ENCODE results near the gene TM2D1.
"Not testable (repeated sequence)": the region's sequence is repeated elsewhere in the genome, so short reads cannot be mapped to it uniquely, and the experiment has no call there.

The TM2D1 gene

GRCh38 chr1:61718996-61719663 is 5.8 kb downstream of the TM2D1 start:
- DNase-seq (ENCODE audit: low read depth in 1 of 2, low spot score in 1 of 2): not testable (repeated sequence)

- DNase-seq (ENCODE audit: low read depth in 1 of 2, low spot score in 1 of 2): no peak
Observed at GRCh38 chr1:61711969-61712368, 13.0 kb downstream of the TM2D1 start.

DNA sequence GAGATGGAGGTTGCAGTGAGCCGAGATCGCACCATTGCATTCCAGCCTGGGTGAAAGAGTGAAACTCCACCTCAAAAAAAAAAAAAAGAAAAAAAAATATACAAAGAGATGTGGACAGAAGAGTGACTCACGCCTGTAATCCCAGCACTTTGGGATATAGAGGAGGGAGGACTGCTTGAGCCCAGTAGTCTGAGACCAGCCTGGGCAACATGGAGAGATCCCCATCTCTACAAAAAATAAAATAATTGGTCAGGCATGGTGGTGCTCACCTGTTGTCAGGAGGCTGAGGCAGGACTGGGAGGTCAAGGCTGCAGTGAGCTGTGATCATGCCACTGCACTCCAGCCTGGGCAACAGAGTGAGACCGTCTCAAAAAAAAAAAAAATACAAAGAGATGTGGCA is 13.7 kb downstream of the TM2D1 start:
- not testable (repeated sequence) for DNase-seq (ENCODE audit: low read depth in 1 of 2, low spot score in 1 of 2)

DNA sequence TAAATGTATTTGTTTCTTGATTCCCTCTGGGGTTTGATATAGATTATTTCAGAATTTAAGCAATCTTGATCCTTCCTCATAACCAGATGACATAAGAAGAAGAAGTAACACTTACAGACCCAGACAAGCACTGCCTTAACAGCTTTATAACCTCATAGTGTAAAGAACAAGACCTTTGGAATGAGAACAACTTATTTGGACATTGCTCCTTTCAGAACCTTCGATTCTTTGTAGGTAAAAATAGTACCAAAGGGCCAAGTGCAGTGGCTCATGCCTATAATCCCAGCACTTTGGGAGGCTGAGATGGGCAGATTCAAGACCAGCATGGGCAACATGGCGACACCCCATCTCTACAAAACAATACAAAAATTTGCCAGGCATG is 15.0 kb downstream of the TM2D1 start:
- no peak for DNase-seq (ENCODE audit: low read depth in 1 of 2, low spot score in 1 of 2)

DNA sequence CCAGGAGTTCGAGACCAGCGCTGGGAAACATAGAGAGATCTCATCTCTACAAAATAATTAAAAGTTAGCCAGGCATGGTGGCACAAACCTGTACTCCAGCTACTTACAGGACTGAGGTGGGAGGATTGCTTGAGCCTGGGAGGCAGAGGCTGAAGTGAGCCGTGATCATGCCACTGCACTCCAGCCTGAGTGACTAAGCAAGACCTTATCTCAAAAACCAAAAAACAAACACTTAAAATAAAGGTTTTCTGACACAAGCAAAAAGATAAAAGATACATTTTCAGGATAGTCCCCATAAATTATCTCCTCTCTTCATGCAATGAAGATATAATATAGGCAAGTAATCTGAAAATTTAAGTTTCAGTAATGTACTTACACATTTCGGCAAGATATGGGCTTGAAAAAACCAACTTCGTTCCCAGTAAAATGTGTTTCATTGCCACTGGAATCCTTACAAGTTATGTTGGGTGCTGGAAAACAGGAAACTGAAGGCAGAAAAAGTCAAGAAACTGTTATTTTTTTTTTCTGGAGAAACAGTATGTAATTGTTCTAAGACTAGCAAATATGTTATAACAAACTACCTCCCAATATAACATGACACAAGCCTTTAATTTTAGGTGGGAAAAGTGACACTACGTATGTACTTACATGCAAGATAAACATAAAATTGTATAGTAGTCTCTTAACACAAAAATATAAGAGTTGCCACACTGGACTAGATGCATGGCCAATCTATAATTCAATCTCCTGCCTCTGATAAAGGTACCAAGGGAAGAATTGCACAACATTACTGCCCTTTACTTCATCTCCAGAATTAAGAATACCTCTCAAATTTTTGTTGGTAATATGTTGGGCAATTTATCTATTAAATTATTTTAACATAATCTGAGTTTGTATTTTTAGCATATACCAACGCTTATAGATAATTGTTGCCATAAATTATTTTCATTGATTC is 15.7 kb downstream of the TM2D1 start:
- no peak for DNase-seq (ENCODE audit: low read depth in 1 of 2, low spot score in 1 of 2)

GRCh38 chr1:61699911-61700851 is 24.8 kb downstream of the TM2D1 start:
- no peak for DNase-seq (ENCODE audit: low read depth in 1 of 2, low spot score in 1 of 2)

DNA sequence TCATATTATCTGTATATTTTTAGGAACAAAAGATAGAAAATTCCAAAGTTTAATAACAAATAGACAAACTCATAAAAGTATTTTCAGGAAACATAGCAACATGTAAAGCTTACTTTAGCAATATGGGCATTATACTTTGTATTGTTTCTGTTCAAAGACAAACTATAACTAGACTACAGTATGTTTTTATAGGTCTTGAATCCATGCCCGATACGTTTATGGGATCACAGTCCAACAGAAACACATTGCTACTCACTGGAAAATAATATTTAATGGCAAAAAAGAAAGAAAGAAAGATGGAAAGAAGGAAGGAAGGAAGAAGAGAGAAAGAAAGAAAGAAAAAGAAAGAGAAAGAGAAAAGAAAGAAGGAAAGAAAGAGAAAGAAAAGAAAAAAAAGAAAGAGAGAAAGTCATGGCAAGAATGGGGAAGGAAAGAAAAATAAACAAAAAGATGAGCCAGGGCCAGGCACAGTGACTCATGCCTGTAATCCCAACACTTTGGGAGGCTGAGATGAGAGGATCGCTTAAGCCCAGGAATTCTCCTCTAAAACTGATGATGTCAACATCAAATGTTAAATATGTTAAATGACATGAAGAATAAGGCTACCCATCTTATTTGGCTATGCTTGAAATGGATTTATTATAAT is 32.7 kb downstream of the TM2D1 start:
- no peak for DNase-seq (ENCODE audit: low read depth in 1 of 2, low spot score in 1 of 2)

- DNase-seq (ENCODE audit: low read depth in 1 of 2, low spot score in 1 of 2): no peak
Observed at GRCh38 chr1:61687901-61688300, 37.0 kb downstream of the TM2D1 start.

DNA sequence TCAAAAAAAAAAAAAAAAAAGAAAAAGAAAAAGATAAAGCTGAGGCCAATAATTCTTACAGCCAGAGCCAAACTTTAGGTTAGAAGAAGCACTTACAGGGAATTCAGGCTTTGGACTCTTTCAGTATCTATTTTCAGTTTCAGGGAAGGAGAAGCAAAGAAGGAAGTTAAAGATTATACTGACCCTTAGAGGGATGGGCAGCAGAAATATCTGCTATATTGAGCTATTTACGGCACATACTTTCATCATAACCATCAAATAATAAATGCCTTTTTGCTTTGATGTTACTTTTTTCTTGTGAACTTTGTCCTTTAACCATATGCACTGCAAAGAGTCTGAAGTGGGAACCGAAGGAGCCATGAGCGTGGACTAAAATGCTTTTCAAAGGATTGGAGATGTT is 42.0 kb downstream of the TM2D1 start:
- DNase-seq (ENCODE audit: low read depth in 1 of 2, low spot score in 1 of 2): no peak

- no peak for DNase-seq (ENCODE audit: low read depth in 1 of 2, low spot score in 1 of 2)
Observed at GRCh38 chr1:61680500-61680899, 44.4 kb downstream of the TM2D1 start.

GRCh38 chr1:61676881-61677280 is 48.1 kb downstream of the TM2D1 start:
- not testable (repeated sequence) for DNase-seq (ENCODE audit: low read depth in 1 of 2, low spot score in 1 of 2)

GRCh38 chr1:61674221-61674620 is 50.7 kb downstream of the TM2D1 start:
- no peak for DNase-seq (ENCODE audit: low read depth in 1 of 2, low spot score in 1 of 2)

- no peak for DNase-seq (ENCODE audit: low read depth in 1 of 2, low spot score in 1 of 2)
Observed at GRCh38 chr1:61672376-61672775, 52.6 kb downstream of the TM2D1 start.

DNA sequence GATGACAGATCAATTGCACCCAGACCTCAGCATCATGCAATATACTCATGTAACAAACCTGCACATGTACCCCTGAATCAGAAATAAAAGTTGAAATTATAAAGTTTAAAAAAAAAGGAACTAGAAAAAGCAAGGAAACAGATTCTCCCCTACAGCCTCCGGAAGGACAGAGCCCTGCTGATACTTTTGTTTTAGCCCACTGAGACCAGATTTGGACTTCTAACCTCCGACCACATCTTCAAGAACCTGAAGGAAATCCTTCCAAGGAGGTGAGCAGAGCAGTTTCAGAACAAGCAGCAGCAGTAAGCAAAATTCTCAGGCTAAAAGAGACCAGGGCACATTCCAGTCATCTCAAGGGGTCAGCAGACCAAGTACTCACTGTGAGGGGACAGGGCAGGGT is 54.5 kb downstream of the TM2D1 start:
- no peak for DNase-seq (ENCODE audit: low read depth in 1 of 2, low spot score in 1 of 2)

- no peak for DNase-seq (ENCODE audit: low read depth in 1 of 2, low spot score in 1 of 2)
Observed at GRCh38 chr1:61670016-61670415, 54.9 kb downstream of the TM2D1 start.

DNA sequence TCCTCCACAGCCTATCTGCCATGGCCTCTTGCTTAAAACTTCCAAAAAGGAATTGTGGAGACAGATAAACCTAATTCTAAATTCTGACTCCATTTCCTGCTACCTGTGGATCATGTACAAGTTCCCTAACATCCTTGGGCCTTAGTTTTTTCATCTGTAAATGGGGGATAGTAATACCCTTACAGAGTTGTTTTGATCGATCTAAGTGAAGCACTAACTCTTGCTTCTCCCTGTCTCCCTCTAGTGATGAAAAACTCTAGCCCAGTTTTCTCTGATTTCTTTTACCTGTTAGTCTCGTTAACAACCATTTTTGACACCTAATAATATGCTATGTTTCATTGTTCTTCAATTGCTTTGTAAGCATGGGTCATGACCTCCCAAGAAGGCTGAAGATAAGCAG is 65.9 kb downstream of the TM2D1 start:
- no peak for DNase-seq (ENCODE audit: low read depth in 1 of 2, low spot score in 1 of 2)

- DNase-seq (ENCODE audit: low read depth in 1 of 2, low spot score in 1 of 2): no peak
Observed at GRCh38 chr1:61655453-61655852, 69.5 kb downstream of the TM2D1 start.

DNA sequence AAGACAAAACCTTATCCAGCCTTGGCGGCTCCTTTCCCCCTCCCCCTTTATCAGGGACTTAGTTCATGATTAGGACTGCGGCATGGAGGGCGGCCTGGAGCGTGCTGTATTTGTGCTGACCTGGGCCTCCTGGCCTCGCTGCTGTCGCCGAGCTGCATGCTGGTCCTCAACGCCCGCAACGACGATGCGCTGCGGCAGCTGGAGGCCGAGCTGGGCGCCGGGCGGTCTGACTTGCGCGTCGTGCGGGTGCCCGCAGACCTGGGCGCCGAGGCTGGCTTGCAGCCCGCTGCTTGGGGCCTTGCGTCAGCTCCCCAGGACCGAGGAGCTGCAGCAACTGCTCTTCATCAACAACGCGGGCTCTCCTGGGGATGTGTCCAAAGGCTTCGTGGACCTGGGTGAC is 70.9 kb downstream of the TM2D1 start:
- DNase-seq (ENCODE audit: low read depth in 1 of 2, low spot score in 1 of 2): no peak

- no peak for DNase-seq (ENCODE audit: low read depth in 1 of 2, low spot score in 1 of 2)
Observed at GRCh38 chr1:61648983-61649742, 75.8 kb downstream of the TM2D1 start.

- no peak for DNase-seq (ENCODE audit: low read depth in 1 of 2, low spot score in 1 of 2)
Observed at GRCh38 chr1:61647142-61647541, 77.8 kb downstream of the TM2D1 start.

Measured in activated CD4-positive, alpha-beta T cell treated with anti-CD3 and anti-CD28 coated beads, Interleukin-2, amount 50 U/mL, for 24 hours (primary cell).